ENCODE results near the gene LRRC40.

The LRRC40 gene

GRCh38 chr1:70140343-70140742 is 65.0 kb downstream of the LRRC40 start:
- no peak for DNase-seq (ENCODE audit: low read depth)

GRCh38 chr1:70134148-70134547 is 71.2 kb downstream of the LRRC40 start:
- no peak for DNase-seq (ENCODE audit: low read depth)
- TF ChIP-seq CTCF (IDR thresholded peaks at IDR 0.05; ENCODE audit: insufficient read depth, low read depth, low read length, missing control alignments) = no peak
- no peak overlapping the region for H3K4me3 ChIP-seq (ENCODE audit: low read depth, low read length)

More at GRCh38 chr1:70140343-70140742, 65.0 kb downstream of the LRRC40 start:
- H3K4me3 ChIP-seq (ENCODE audit: low read depth, low read length) = no peak overlapping the region
- TF ChIP-seq CTCF (IDR thresholded peaks at IDR 0.05; ENCODE audit: insufficient read depth, low read depth, low read length, missing control alignments) = no peak

GRCh38 chr1:70117046-70117445 is 88.3 kb downstream of the LRRC40 start:
- H3K4me3 ChIP-seq (ENCODE audit: low read depth, low read length) = no peak overlapping the region
- TF ChIP-seq CTCF (IDR thresholded peaks at IDR 0.05; ENCODE audit: insufficient read depth, low read depth, low read length, missing control alignments) = no peak
- no peak for DNase-seq (ENCODE audit: low read depth)

GRCh38 chr1:70115315-70115714 is 90.1 kb downstream of the LRRC40 start:
- H3K4me3 ChIP-seq (ENCODE audit: low read depth, low read length) = no peak overlapping the region
- TF ChIP-seq CTCF (IDR thresholded peaks at IDR 0.05; ENCODE audit: insufficient read depth, low read depth, low read length, missing control alignments) = no peak
- no peak for DNase-seq (ENCODE audit: low read depth)

GRCh38 chr1:70112838-70113237 is 92.5 kb downstream of the LRRC40 start:
- TF ChIP-seq CTCF (IDR thresholded peaks at IDR 0.05; ENCODE audit: insufficient read depth, low read depth, low read length, missing control alignments) = no peak
- H3K4me3 ChIP-seq (ENCODE audit: low read depth, low read length) = no peak overlapping the region
- DNase-seq (ENCODE audit: low read depth) = no peak

GRCh38 chr1:70109241-70109640 is 96.1 kb downstream of the LRRC40 start:
- no peak for DNase-seq (ENCODE audit: low read depth)
- no peak for TF ChIP-seq CTCF (IDR thresholded peaks at IDR 0.05; ENCODE audit: insufficient read depth, low read depth, low read length, missing control alignments)
- no peak overlapping the region for H3K4me3 ChIP-seq (ENCODE audit: low read depth, low read length)

GRCh38 chr1:70103770-70104169 is 101.6 kb downstream of the LRRC40 start:
- no peak for DNase-seq (ENCODE audit: low read depth)
- H3K4me3 ChIP-seq (ENCODE audit: low read depth, low read length) = no peak overlapping the region
- no peak for TF ChIP-seq CTCF (IDR thresholded peaks at IDR 0.05; ENCODE audit: insufficient read depth, low read depth, low read length, missing control alignments)
